ENCODE measurements around the gene PFDN6. TPM values are rescaled to one million over a fixed set of nuclear protein-coding genes. Genes with fewer than 3 reads are reported as not detected.
A peak's percentile ranks its signal among the peaks of the same experiment; 100 is the strongest.

Gene PFDN6
- total and polyA plus RNA-seq, 2 of the 13 experiments (the other 11 are each of a cell fraction or from before 2014, with no cell fraction given), result 75.5 to 87.0 TPM

GRCh38 chr6:33249732-33250630 lies 39.4 kb upstream of the PFDN6 start:
- peak overlapping the region; percentile 80 to 89 (median 86) for H3K4me3 ChIP-seq (replicated peaks in 1 of 3; ENCODE audit: insufficient read depth in 1 of 3, low read depth in 2 of 3, low read length in 3 of 3)
- BruUV-seq (replicated peaks), result TSS peak; percentile 80
- no peaks in the 10 kb centered on the region; a peak in 1 of 5 replicates for H3K27me3 ChIP-seq (ENCODE audit: control insufficient read depth in 1 of 2, insufficient read depth in 2 of 2, low read length in 2 of 2)
- 0 out of 2 replicates have a peak, but pooled peaks have one; percentile 15 for TF ChIP-seq NRL (CRISPR knock-in tag; IDR thresholded peaks at IDR 0.05; ENCODE audit: borderline replicate concordance)
- no peak for TF ChIP-seq ZNF460 (CRISPR knock-in tag; IDR thresholded peaks at IDR 0.05; ENCODE audit: borderline replicate concordance)
- peak; percentile 37; the same call in 1 of the 2 replicates for TF ChIP-seq EEA1 (CRISPR knock-in tag; IDR thresholded peaks at IDR 0.05; ENCODE audit: borderline replicate concordance)
- TF ChIP-seq MIER2 (CRISPR knock-in tag; IDR thresholded peaks at IDR 0.05), result no peak
- no peak for TF ChIP-seq TSC22D2 (CRISPR knock-in tag; IDR thresholded peaks at IDR 0.05; ENCODE audit: borderline replicate concordance)
- TF ChIP-seq HNRNPL (IDR thresholded peaks at IDR 0.05; ENCODE audit: low read depth, low read length), result no peak
- 0 out of 2 replicates have a peak, but pooled peaks have one; percentile 17 for TF ChIP-seq ZSCAN20 (CRISPR knock-in tag; IDR thresholded peaks at IDR 0.05; ENCODE audit: borderline replicate concordance)
- no peak for TF ChIP-seq ATF5 (CRISPR knock-in tag; IDR thresholded peaks at IDR 0.05; ENCODE audit: low read depth)
- TF ChIP-seq ZNF143 (CRISPR knock-in tag; IDR thresholded peaks at IDR 0.05), result peak; percentile 23; the same call in 1 of the 2 replicates
- peak; percentile 30 for TF ChIP-seq ZNF883 (CRISPR knock-in tag; IDR thresholded peaks at IDR 0.05; ENCODE audit: not compliant biosample characterization)
- no peak for TF ChIP-seq KMT2A (CRISPR knock-in tag; IDR thresholded peaks at IDR 0.05)
- 0 out of 2 replicates have a peak, but pooled peaks have one; percentile 11 for TF ChIP-seq NFIB (CRISPR knock-in tag; IDR thresholded peaks at IDR 0.05; ENCODE audit: borderline replicate concordance)
- 0 out of 2 replicates have a peak, but pooled peaks have one; percentile 47 for TF ChIP-seq ZNF44 (CRISPR knock-in tag; IDR thresholded peaks at IDR 0.05)
- TF ChIP-seq ZNF121 (CRISPR knock-in tag; IDR thresholded peaks at IDR 0.05), result no peak
- TF ChIP-seq RFX1 (IDR thresholded peaks at IDR 0.05), result no peak
- TF ChIP-seq DNMT3B (CRISPR knock-in tag; conservative IDR thresholded peaks at IDR 0.05), result 0 out of 2 replicates have a peak, but pooled peaks have one; percentile 43
- TF ChIP-seq GLI4 (CRISPR knock-in tag; IDR thresholded peaks at IDR 0.05; ENCODE audit: borderline replicate concordance), result peak; percentile 86
- TF ChIP-seq NFIC (IDR thresholded peaks at IDR 0.05; ENCODE audit: low read length), result no peak
- 0 out of 2 replicates have a peak, but pooled peaks have one; percentile 32 for TF ChIP-seq FUBP1 (CRISPR knock-in tag; IDR thresholded peaks at IDR 0.05; ENCODE audit: borderline replicate concordance)
- TF ChIP-seq ZNF232 (CRISPR knock-in tag; IDR thresholded peaks at IDR 0.05; ENCODE audit: borderline replicate concordance), result peak; percentile 62; the same call in 1 of the 2 replicates
- TF ChIP-seq DNMT1 (CRISPR knock-in tag; IDR thresholded peaks at IDR 0.05), result 0 out of 2 replicates have a peak, but pooled peaks have one; percentile 36

More at GRCh38 chr6:33249732-33250630, 39.4 kb upstream of the PFDN6 start:
- 16% methylated on average over 15 of the region's 15 CpGs for WGBS (ENCODE audit: low lambda C conversion rate)
- DNase-seq (ENCODE audit: low spot score) (no peak), ATAC-seq (peak; percentile 16), FAIRE-seq (no peak)
- in situ Hi-C loops (cut with HindIII; ENCODE audit: extremely low pct_ligation_motif_present, low pct_unique_long_range_greater_than_20kb) (loop anchor here (5.0 kb wide), 4 partner anchors 48 to 233 kb away; partner anchors contain the start of genes HSD17B8, RXRB and SLC39A7), intact Hi-C loops (cut with micrococcal nuclease; ENCODE audit: unreplicated experiment) (loop anchor here (1.0 to 2.0 kb wide), 5 partner anchors 49 to 235 kb away; partner anchors contain the start of genes RXRB and SLC39A7)
- H3K4me1 ChIP-seq (ENCODE audit: insufficient read depth, low read length), result peaks cover 30% of the 10 kb centered on the region
- H2AFZ ChIP-seq (ENCODE audit: low read length), result no peak overlapping the region
- H3K9ac ChIP-seq (ENCODE audit: insufficient read depth, low read depth, low read length), result peak overlapping the region; percentile 96
- H3K79me2 ChIP-seq (ENCODE audit: insufficient read depth, low read length), result no peaks in the 10 kb centered on the region
- no peaks in the 10 kb centered on the region for H4K20me1 ChIP-seq (ENCODE audit: insufficient read depth, low read length)
- H3K4me2 ChIP-seq (ENCODE audit: low read depth, low read length), result peak overlapping the region; percentile 100
- ChIA-PET CTCF (ENCODE audit: low intra/inter-chr PET ratio, low total read pairs) (interaction anchor here (1.5 to 2.3 kb wide), 2 partner anchors 88 to 235 kb away, joined by 9 to 16 read pairs; no protein-coding TSS in a partner anchor), POLR2A (interaction anchor here (0.6 to 5.1 kb wide), 30 partner anchors 11 to 278 kb away, joined by 3 to 94 read pairs (median 8); partner anchors contain the start of genes B3GALT4, CUTA, HSD17B8 and PFDN6)
- H3K27ac ChIP-seq (ENCODE audit: extremely low read length, insufficient read depth, low read length), result peak overlapping the region; percentile 94
- H3K9me3 ChIP-seq (ENCODE audit: low read length), result no peaks in the 10 kb centered on the region
- H3K36me3 ChIP-seq (replicated peaks in 1 of 2; ENCODE audit: control insufficient read depth in 1 of 2, insufficient read depth in 2 of 2, low read length in 2 of 2), result peaks cover 0 to 2% of the 10 kb centered on the region in 2 experiments; a peak in 4 of 5 replicates
